ENCODE data around the gene EFHC1. TPM values are rescaled to one million over a fixed set of nuclear protein-coding genes. Genes with fewer than 3 reads are reported as not detected.

EFHC1 gene
- total RNA-seq, 1 donor from 2014 or later: 25.6 TPM

DNA sequence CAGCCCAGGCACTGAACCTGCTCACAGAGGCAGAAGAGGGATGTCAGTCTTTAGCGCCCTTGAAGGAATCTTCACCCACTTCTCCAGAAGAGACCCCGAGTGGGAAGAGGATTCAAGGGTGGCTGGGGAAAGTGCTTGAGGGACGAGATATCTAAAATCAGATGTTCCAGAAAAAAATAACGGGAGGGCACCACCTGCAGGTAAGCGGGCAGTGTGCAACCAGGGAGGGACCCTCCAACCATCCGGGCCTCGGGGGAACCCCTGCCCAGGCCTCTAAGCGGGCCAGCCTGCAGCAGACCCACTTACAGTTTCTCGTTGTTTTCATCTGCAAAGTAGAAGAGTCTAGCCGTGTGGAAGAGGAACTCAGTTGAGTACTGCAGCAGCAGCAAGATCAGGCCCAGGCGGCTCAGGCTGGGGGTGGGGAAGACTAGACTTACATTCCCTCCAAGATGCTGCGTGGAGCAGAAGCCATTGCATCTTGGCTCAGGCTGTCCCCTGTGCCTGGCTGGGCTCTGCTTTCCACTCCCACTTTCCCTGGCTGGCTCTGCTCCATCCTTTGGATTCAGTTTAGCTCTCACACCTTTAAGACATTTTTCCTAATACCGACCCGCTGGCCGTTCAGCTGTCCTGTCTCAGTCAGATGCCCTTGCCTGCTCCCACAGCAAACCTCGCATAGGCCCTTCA lies 85.7 kb downstream of the EFHC1 start:
- Histone ChIP-seq H2AFZ (ENCODE audit: low read depth, low read length) (no peak overlapping the region), H4K20me1 (ENCODE audit: insufficient read depth, low read length) (no peaks in the 10 kb centered on the region), H3K4me2 (ENCODE audit: low read length) (no peak overlapping the region), H3K36me3 (ENCODE audit: insufficient read depth, low read length) (peaks cover 59% of the 10 kb centered on the region), H3K4me1 (ENCODE audit: insufficient read depth, low read length) (peaks cover 47% of the 10 kb centered on the region), H3K4me3 (ENCODE audit: insufficient read depth, low read depth, low read length) (no peak overlapping the region), H3K9me3 (ENCODE audit: insufficient read depth, low read depth, low read length) (no peaks in the 10 kb centered on the region), H3K9ac (ENCODE audit: low read length) (no peak overlapping the region), H3K27me3 (ENCODE audit: insufficient read depth, low read length) (no peaks in the 10 kb centered on the region), H3K79me2 (ENCODE audit: insufficient read depth, low read length) (peaks cover 4% of the 10 kb centered on the region), H3K27ac (ENCODE audit: low read depth, low read length) (no peak overlapping the region)
- no peak for TF ChIP-seq EZH2 (IDR thresholded peaks at IDR 0.05; ENCODE audit: insufficient read depth, low read length)
- TF ChIP-seq, protein P1, sequence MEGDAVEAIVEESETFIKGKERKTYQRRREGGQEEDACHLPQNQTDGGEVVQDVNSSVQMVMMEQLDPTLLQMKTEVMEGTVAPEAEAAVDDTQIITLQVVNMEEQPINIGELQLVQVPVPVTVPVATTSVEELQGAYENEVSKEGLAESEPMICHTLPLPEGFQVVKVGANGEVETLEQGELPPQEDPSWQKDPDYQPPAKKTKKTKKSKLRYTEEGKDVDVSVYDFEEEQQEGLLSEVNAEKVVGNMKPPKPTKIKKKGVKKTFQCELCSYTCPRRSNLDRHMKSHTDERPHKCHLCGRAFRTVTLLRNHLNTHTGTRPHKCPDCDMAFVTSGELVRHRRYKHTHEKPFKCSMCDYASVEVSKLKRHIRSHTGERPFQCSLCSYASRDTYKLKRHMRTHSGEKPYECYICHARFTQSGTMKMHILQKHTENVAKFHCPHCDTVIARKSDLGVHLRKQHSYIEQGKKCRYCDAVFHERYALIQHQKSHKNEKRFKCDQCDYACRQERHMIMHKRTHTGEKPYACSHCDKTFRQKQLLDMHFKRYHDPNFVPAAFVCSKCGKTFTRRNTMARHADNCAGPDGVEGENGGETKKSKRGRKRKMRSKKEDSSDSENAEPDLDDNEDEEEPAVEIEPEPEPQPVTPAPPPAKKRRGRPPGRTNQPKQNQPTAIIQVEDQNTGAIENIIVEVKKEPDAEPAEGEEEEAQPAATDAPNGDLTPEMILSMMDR (IDR thresholded peaks at IDR 0.05; ENCODE audit: insufficient read depth, low read depth, low read length): no peak
- Mint-ChIP-seq H3K27me3 (ENCODE audit: low read depth, unreplicated experiment) (no peaks in the 10 kb centered on the region), H3K4me1 (ENCODE audit: low read depth, unreplicated experiment) (peaks cover 41% of the 10 kb centered on the region), H3K27ac (ENCODE audit: unreplicated experiment) (no peak overlapping the region), H3K4me3 (ENCODE audit: unreplicated experiment) (no peak overlapping the region), H3K9me3 (ENCODE audit: unreplicated experiment) (no peaks in the 10 kb centered on the region), H3K36me3 (ENCODE audit: low read depth, unreplicated experiment) (peaks cover 64% of the 10 kb centered on the region)
- no peak for DNase-seq (ENCODE audit: low read depth)
- no peak for FAIRE-seq

DNA sequence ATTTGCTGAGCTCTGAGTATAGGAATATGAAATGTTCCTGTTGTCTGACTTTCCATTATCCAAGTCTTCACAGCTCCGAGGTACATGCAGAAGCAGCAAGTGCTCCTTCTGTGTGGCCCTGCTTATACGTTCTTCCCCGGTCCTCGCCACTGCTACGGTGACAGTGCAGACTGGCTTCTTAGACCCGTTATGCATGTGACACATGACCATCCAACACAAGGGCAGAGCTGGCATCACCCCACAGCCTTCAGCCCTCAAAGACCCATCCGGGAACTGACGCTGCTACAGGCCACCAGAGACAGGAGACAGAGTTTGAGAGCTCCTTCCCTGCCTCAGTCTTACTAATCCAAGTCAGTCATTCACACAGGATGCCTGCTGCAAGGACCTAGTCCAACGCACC lies 86.3 kb downstream of the EFHC1 start:
- FAIRE-seq (no peak), DNase-seq (ENCODE audit: low read depth) (no peak)
- H4K20me1 ChIP-seq (ENCODE audit: insufficient read depth, low read length): no peaks in the 10 kb centered on the region
- Mint-ChIP-seq H3K27ac (ENCODE audit: unreplicated experiment) (no peak overlapping the region), H3K36me3 (ENCODE audit: low read depth, unreplicated experiment) (peaks cover 63% of the 10 kb centered on the region), H3K9me3 (ENCODE audit: unreplicated experiment) (no peaks in the 10 kb centered on the region), H3K27me3 (ENCODE audit: low read depth, unreplicated experiment) (no peaks in the 10 kb centered on the region), H3K4me3 (ENCODE audit: unreplicated experiment) (no peak overlapping the region), H3K4me1 (ENCODE audit: low read depth, unreplicated experiment) (peaks cover 47% of the 10 kb centered on the region)
- no peak overlapping the region for H3K4me3 ChIP-seq (ENCODE audit: insufficient read depth, low read depth, low read length)
- H3K27me3 ChIP-seq (ENCODE audit: insufficient read depth, low read length): no peaks in the 10 kb centered on the region
- peaks cover 4% of the 10 kb centered on the region for H3K79me2 ChIP-seq (ENCODE audit: insufficient read depth, low read length)
- peaks cover 51% of the 10 kb centered on the region for H3K4me1 ChIP-seq (ENCODE audit: insufficient read depth, low read length)
- H3K36me3 ChIP-seq (ENCODE audit: insufficient read depth, low read length): peaks cover 59% of the 10 kb centered on the region
- TF ChIP-seq, protein P1 (IDR thresholded peaks at IDR 0.05; ENCODE audit: insufficient read depth, low read depth, low read length): no peak
- no peak for TF ChIP-seq EZH2 (IDR thresholded peaks at IDR 0.05; ENCODE audit: insufficient read depth, low read length)
- H3K4me2 ChIP-seq (ENCODE audit: low read length): no peak overlapping the region
- H3K9ac ChIP-seq (ENCODE audit: low read length): no peak overlapping the region
- no peaks in the 10 kb centered on the region for H3K9me3 ChIP-seq (ENCODE audit: insufficient read depth, low read depth, low read length)
- no peak overlapping the region for H2AFZ ChIP-seq (ENCODE audit: low read depth, low read length)
- H3K27ac ChIP-seq (ENCODE audit: low read depth, low read length): no peak overlapping the region

DNA sequence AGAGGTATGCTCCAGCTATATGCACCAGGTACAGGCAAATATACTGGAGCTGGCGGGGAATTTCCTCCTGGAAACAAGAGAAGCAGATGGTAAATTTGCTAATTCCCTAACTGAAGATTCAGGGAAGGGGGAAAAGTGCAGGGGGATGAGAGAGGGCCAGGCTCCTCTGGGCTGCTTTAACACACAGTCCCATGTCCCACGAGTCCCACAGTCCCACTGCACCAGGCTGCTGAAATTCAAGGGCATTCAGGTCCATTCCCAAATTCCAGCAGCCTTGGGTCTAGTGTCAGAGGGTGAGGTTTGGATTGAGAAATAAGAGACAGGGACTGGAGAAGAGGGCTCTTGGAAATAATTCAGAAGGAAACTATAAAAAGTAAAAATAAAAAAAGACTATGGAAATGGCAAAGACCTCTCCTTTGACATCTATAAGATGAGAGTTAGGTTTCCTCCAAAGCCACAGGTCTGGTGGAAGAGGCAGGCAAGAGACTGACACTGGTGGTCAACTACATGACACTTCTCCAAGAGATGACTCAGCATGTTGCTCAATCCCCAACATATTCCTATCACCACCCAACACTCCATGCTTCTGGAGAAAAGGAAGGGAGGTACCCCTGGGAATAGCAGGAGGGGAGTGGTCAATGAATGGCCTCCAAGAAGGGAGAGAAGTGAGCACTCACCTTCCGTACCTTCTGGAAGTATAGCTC lies 87.6 kb downstream of the EFHC1 start:
- no peak overlapping the region for H3K27ac Mint-ChIP-seq (ENCODE audit: unreplicated experiment)

More for the DNA sequence above, 87.6 kb downstream of the EFHC1 start:
- H3K4me3 Mint-ChIP-seq (ENCODE audit: unreplicated experiment): peak overlapping the region; percentile 6
- H4K20me1 ChIP-seq (ENCODE audit: insufficient read depth, low read length): no peaks in the 10 kb centered on the region
- H3K27me3 Mint-ChIP-seq (ENCODE audit: low read depth, unreplicated experiment): no peaks in the 10 kb centered on the region
- FAIRE-seq (no peak), DNase-seq (ENCODE audit: low read depth) (peak; percentile 72)
- H3K4me1 ChIP-seq (ENCODE audit: insufficient read depth, low read length): peaks cover 64% of the 10 kb centered on the region
- peaks cover 56% of the 10 kb centered on the region for H3K36me3 Mint-ChIP-seq (ENCODE audit: low read depth, unreplicated experiment)
- no peak overlapping the region for H3K9ac ChIP-seq (ENCODE audit: low read length)
- peaks cover 57% of the 10 kb centered on the region for H3K4me1 Mint-ChIP-seq (ENCODE audit: low read depth, unreplicated experiment)
- no peaks in the 10 kb centered on the region for H3K27me3 ChIP-seq (ENCODE audit: insufficient read depth, low read length)
- H3K4me2 ChIP-seq (ENCODE audit: low read length): no peak overlapping the region
- no peak overlapping the region for H3K4me3 ChIP-seq (ENCODE audit: insufficient read depth, low read depth, low read length)
- H3K9me3 Mint-ChIP-seq (ENCODE audit: unreplicated experiment): no peaks in the 10 kb centered on the region
- H3K36me3 ChIP-seq (ENCODE audit: insufficient read depth, low read length): peaks cover 48% of the 10 kb centered on the region
- H3K27ac ChIP-seq (ENCODE audit: low read depth, low read length): no peak overlapping the region
- H3K9me3 ChIP-seq (ENCODE audit: insufficient read depth, low read depth, low read length): no peaks in the 10 kb centered on the region
- no peak for TF ChIP-seq EZH2 (IDR thresholded peaks at IDR 0.05; ENCODE audit: insufficient read depth, low read length)
- TF ChIP-seq, protein P1 (IDR thresholded peaks at IDR 0.05; ENCODE audit: insufficient read depth, low read depth, low read length): no peak
- peaks cover 4% of the 10 kb centered on the region for H3K79me2 ChIP-seq (ENCODE audit: insufficient read depth, low read length)
- H2AFZ ChIP-seq (ENCODE audit: low read depth, low read length): no peak overlapping the region

All from astrocyte (in vitro differentiated cells and primary cell).